B cell (primary cell): Measurements from ENCODE around the gene BBIP1. TPM values are rescaled to one million over a fixed set of nuclear protein-coding genes. Genes with fewer than 3 reads are reported as not detected.
A peak's percentile ranks its signal among the peaks of the same experiment; 100 is the strongest.

Source experiments
- ATAC-seq: fragments of 200-7000 bp; cut with Tn5 transposase; one replicate; pipeline ENCODE4 v1.10.0; 2021; ENCODE audit warnings: low read depth, mild to moderate bottlenecking, moderate number of reproducible peaks, moderate library complexity
- CTCF ChIA-PET: fragments of 350-600 bp; sonication (Branson Sonifier 250); formaldehyde crosslinking; loops from one replicate; lab custom pipeline; 2021; ENCODE audit warnings: antibody characterized with exemption, inconsistent platforms; lab: Charles Lee
- POLR2A ChIA-PET: fragments of 350-600 bp; sonication (Branson Sonifier 250); formaldehyde crosslinking; loops from one replicate; lab custom pipeline; 2021; ENCODE audit warnings: antibody characterized with exemption; lab: Charles Lee
- DNase-seq: peaks from one replicate; pipeline ENCODE4 v3.0.0; 2013
- H2AFZ ChIP-seq: 2 replicates; pipeline ENCODE4 v1.6.1; 2012; ENCODE audit warnings: mild to moderate bottlenecking, low read depth, low read length; ENCODE audit not compliant: insufficient read depth, poor library complexity, severe bottlenecking
- H3K27ac ChIP-seq, 2 donors: 1 replicate in 1 of 2; 2 replicates in 1 of 2; pipeline ENCODE4 v1.5.1; 2012 to 2013; ENCODE audit warnings: low read length in 2 of 2, mild to moderate bottlenecking in 2 of 2, moderate library complexity in 1 of 2
- H3K27me3 ChIP-seq, 4 experiments: fragments of 200-600 bp in 1 of 4; sonication (generic) in 1 of 4; replicated peaks in 1 of 4; 1 replicate in 2 of 4; 2 replicates in 2 of 4; pipeline versions ENCODE4 v1.6.1 to v1.7.0; 2013 to 2016; ENCODE audit warnings: low read length in 3 of 4, mild to moderate bottlenecking in 2 of 4, mixed read lengths in 1 of 4, moderate library complexity in 1 of 4; ENCODE audit not compliant: insufficient read depth in 4 of 4, control insufficient read depth in 3 of 4; ENCODE audit errors: control extremely low read depth in 1 of 4
- H3K36me3 ChIP-seq, 2 experiments: replicated peaks in 1 of 2; 1 replicate in 1 of 2; 2 replicates in 1 of 2; pipeline versions ENCODE4 v1.6.1 to v1.7.1; 2013; ENCODE audit warnings: low read length in 1 of 2; ENCODE audit not compliant: insufficient read depth in 2 of 2, control insufficient read depth in 1 of 2; ENCODE audit errors: control extremely low read depth in 1 of 2, extremely low read depth in 1 of 2
- H3K4me1 ChIP-seq, 2 donors: fragments of 200-600 bp in 1 of 2; sonication (generic) in 1 of 2; 1 replicate in 1 of 2; 2 replicates in 1 of 2; pipeline versions ENCODE4 v1.5.1 to v1.6.1; 2013 to 2017; ENCODE audit warnings: low read length in 2 of 2; ENCODE audit not compliant: control insufficient read depth in 2 of 2, insufficient read depth in 2 of 2
- H3K4me2 ChIP-seq: replicated peaks from 2 replicates; pipeline ENCODE3; 2012; ENCODE audit warnings: mild to moderate bottlenecking, low read depth, low read length; ENCODE audit not compliant: poor library complexity, severe bottlenecking
- H3K4me3 ChIP-seq, 5 experiments: fragments of 200-600 bp in 1 of 5; sonication (generic) in 1 of 5; 1 replicate in 3 of 5; 2 replicates in 2 of 5; pipeline versions ENCODE4 v1.5.1 to v1.7.0; 2011 to 2016; ENCODE audit warnings: low read length in 4 of 5, mild to moderate bottlenecking in 4 of 5, low read depth in 2 of 5, control low read depth in 1 of 5, moderate library complexity in 1 of 5; ENCODE audit not compliant: insufficient read depth in 1 of 5; ENCODE audit errors: control extremely low read depth in 1 of 5, extremely low read depth in 1 of 5
- H3K79me2 ChIP-seq: fragments of 200-600 bp; sonication (generic); one replicate; pipeline ENCODE4 v1.6.0; 2016; ENCODE audit warnings: low read length; ENCODE audit not compliant: control insufficient read depth, insufficient read depth
- H3K9ac ChIP-seq: fragments of 200-600 bp; sonication (generic); 2 replicates; pipeline ENCODE4 v1.6.1; 2017; ENCODE audit warnings: mild to moderate bottlenecking, low read length, moderate library complexity
- H3K9me3 ChIP-seq, 3 donors: one replicate each; pipeline versions ENCODE4 v1.6.1 to v1.7.1; 2013; ENCODE audit warnings: low read length in 2 of 3; ENCODE audit not compliant: control insufficient read depth in 2 of 3, insufficient read depth in 1 of 3; ENCODE audit errors: control extremely low read depth in 1 of 3
- H4K20me1 ChIP-seq: 2 replicates; pipeline ENCODE4 v1.6.0; 2012; ENCODE audit warnings: mild to moderate bottlenecking, low read length; ENCODE audit not compliant: insufficient read depth, control insufficient read depth, poor library complexity, severe bottlenecking
- H3K27ac Mint-ChIP-seq: one replicate; pipeline ENCODE4 v1.8.0; 2021; ENCODE audit warnings: mixed read lengths
- H3K27me3 Mint-ChIP-seq: one replicate; pipeline ENCODE4 v1.8.0; 2021; ENCODE audit warnings: mixed read lengths
- H3K4me1 Mint-ChIP-seq: one replicate; pipeline ENCODE4 v1.8.0; 2021; ENCODE audit warnings: mixed read lengths
- H3K4me3 Mint-ChIP-seq: one replicate; pipeline ENCODE4 v1.8.0; 2021; ENCODE audit warnings: mixed read lengths
- H3K9me3 Mint-ChIP-seq: one replicate; pipeline ENCODE4 v1.8.0; 2022; ENCODE audit warnings: mixed read lengths; ENCODE audit not compliant: insufficient read depth
- CTCF ChIP-seq: fragments of 200-600 bp; IDR thresholded peaks from one replicate; pipeline ENCODE4 v1.8.0; 2022; ENCODE audit warnings: antibody characterized with exemption, mild to moderate bottlenecking
- EZH2 ChIP-seq: IDR thresholded peaks from 2 replicates; pipeline ENCODE4 v1.6.1; 2012; ENCODE audit warnings: borderline replicate concordance, low read depth, mild to moderate bottlenecking, moderate library complexity, low read length; ENCODE audit not compliant: insufficient read depth, poor library complexity, severe bottlenecking
- WGBS: methylation state at CpG from one replicate; pipeline ENCODE4 v1.1.5; 2013; ENCODE audit warnings: missing lambda C conversion rate; ENCODE audit not compliant: insufficient coverage; 5-methylcytosine and 5-hydroxymethylcytosine counted together
- intact Hi-C: fragments of 100-400 bp; cut with micrococcal nuclease; formaldehyde crosslinking; loops from one replicate; pipeline ENCODE4 v1.10.0; 2022
- polyA plus RNA-seq: library from polyadenylated mRNA; depleted of rRNA; stranded (reverse); fragments of >200 nt; gene quantifications from 2 replicates; pipeline ENCODE4 v1.2.3, GENCODE V29; 2012
- total RNA-seq, 2 donors: library from RNA; stranded (reverse); fragments of 120-200 nt in 1 of 2; gene quantifications; 1 replicate in 1 of 2; 2 replicates in 1 of 2; pipeline versions ENCODE4 v1.2.3 to v1.2.4, GENCODE V29; 2013 to 2022

BBIP1 gene
- total and polyA plus RNA-seq, 2 donors (not counting 1 experiment from before 2014, with no cell fraction given), result 10.6 to 46.1 TPM

DNA sequence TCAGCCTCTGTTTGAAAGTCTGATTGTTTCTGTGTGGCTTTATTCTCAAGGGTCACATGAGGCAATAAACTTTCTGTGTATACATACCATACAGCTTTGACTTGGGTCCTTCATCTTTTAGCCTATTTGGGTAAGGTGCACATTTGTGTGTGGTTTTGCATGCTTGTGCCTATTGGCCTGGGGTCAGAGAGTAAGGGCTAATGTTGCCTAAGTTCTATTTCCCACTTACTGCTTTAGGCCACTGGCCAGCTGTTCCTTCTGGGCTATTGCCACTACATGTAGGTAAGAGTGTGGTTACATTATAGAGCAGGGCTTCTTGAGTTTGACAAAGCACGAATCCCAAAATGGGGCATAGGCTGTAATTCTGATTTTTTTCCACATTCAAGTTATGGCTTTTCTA lies 21.8 kb downstream of the BBIP1 start:
- intact Hi-C loops, result no loop called here
- Histone ChIP-seq H3K79me2 (peaks cover 19% of the 10 kb centered on the region), H3K36me3 (peaks cover 12 to 67% of the 10 kb centered on the region in 2 experiments), H4K20me1 (peaks cover 26% of the 10 kb centered on the region), H3K27me3 (no peaks in the 10 kb centered on the region), H3K4me3 (no peak overlapping the region), H2AFZ (no peak overlapping the region), H3K27ac (peak overlapping the region in 1 of 2 donors; percentile 14), H3K9me3 (no peaks in the 10 kb centered on the region), H3K4me1 (peaks cover 0 to 7% of the 10 kb centered on the region in 2 donors), H3K9ac (no peak overlapping the region), H3K4me2 (no peak overlapping the region)
- no peak for DNase-seq
- Mint-ChIP-seq H3K9me3 (no peaks in the 10 kb centered on the region), H3K4me3 (no peak overlapping the region), H3K27me3 (no peaks in the 10 kb centered on the region), H3K27ac (peak overlapping the region; percentile 57), H3K4me1 (peaks cover 21% of the 10 kb centered on the region)
- no peak for ATAC-seq
- ChIA-PET CTCF (interaction anchor here (0.7 to 11.2 kb wide), 14 partner anchors 10 to 286 kb away, joined by 3 to 169 read pairs (median 6); partner anchors contain the start of gene BBIP1), POLR2A (interaction anchor here (0.6 kb wide), 1 partner anchor 17 kb away, joined by 5 read pairs; no protein-coding TSS in a partner anchor)
- TF ChIP-seq EZH2 (no peak), CTCF (no peak)
- WGBS, result no CpG with 5 or more reads among the region's 1 CpG

DNA sequence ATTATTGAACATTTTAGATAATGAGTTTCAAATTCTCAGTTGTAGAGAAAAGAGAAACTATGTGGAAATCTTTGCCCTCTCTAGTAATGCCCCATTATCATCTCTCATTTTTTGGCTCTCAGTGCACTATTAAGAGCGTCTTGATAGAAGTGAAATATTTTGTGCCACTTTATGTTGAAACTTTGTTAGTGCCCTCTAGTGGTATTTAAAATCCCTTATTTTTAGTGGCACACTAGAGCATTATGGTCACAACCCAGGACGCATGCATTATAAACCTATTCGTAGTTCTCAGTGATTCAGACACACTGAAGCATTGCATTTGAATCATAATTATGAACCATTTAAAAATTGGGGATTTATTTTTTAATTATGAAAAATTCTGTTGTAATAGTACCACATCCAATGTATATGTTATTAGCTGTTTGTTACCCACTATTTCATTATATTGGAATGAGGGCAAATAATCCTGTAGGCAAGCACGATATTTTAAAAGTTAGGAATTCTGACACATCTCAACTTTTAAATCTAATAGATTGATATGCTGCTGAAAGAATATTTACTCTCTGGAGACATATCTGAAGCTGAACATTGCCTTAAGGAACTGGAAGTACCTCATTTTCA lies 25.3 kb downstream of the BBIP1 start:
- intact Hi-C loops, result loop anchor here (1.0 kb wide), 4 partner anchors 20 to 283 kb away; no protein-coding TSS in a partner anchor
- H4K20me1 ChIP-seq, result peaks cover 36% of the 10 kb centered on the region
- peak overlapping the region in 1 of 2 donors; percentile 21 for H3K27ac ChIP-seq
- H3K4me1 ChIP-seq, result peaks cover 0 to 7% of the 10 kb centered on the region in 2 donors
- H3K9ac ChIP-seq, result no peak overlapping the region
- H3K79me2 ChIP-seq, result peaks cover 24% of the 10 kb centered on the region
- Mint-ChIP-seq H3K4me1 (peaks cover 24% of the 10 kb centered on the region), H3K27ac (no peak overlapping the region), H3K27me3 (no peaks in the 10 kb centered on the region), H3K9me3 (no peaks in the 10 kb centered on the region), H3K4me3 (no peak overlapping the region)
- ATAC-seq (peak; percentile 79), DNase-seq (peak; percentile 74)
- no peak overlapping the region for H3K4me2 ChIP-seq
- POLR2A ChIA-PET, result interaction anchor here (0.6 kb wide), 1 partner anchor 147 kb away, joined by 3 read pairs; no protein-coding TSS in a partner anchor
- H3K4me3 ChIP-seq, result no peak overlapping the region
- no peak for TF ChIP-seq EZH2
- peak; percentile 79 for TF ChIP-seq CTCF
- H3K27me3 ChIP-seq, result no peaks in the 10 kb centered on the region
- peaks cover 11 to 76% of the 10 kb centered on the region in 2 experiments for H3K36me3 ChIP-seq
- CTCF ChIA-PET, result interaction anchor here (0.6 to 11.2 kb wide), 40 partner anchors 9 to 286 kb away, joined by 3 to 169 read pairs (median 4); partner anchors contain the start of gene BBIP1
- no peak overlapping the region for H2AFZ ChIP-seq
- no peaks in the 10 kb centered on the region for H3K9me3 ChIP-seq
- no CpG with 5 or more reads among the region's 4 CpGs for WGBS
